Right atrium auricular region (tissue), 2 donors: ENCODE data around the gene PAQR4. TPM values are rescaled to one million over a fixed set of nuclear protein-coding genes. Genes with fewer than 3 reads are reported as not detected.

ENCODE experiments used
- DNase-seq: peaks from one replicate; pipeline ENCODE4 v3.0.0-alpha.2; 2019; ENCODE audit warnings: low spot score
- H3K27ac ChIP-seq, 2 donors: fragments of 200-600 bp; sonication (generic); 1 replicate in 1 of 2; 2 replicates in 1 of 2; pipeline ENCODE4 v1.5.1; 2016 to 2019
- H3K27me3 ChIP-seq, 2 donors: fragments of 200-600 bp; sonication (generic); one replicate each; pipeline versions ENCODE4 v1.5.1 to v1.6.0; 2017 to 2019
- H3K36me3 ChIP-seq: fragments of 200-600 bp; sonication (generic); one replicate; pipeline ENCODE4 v1.5.1; 2016
- H3K4me1 ChIP-seq, 2 donors: fragments of 200-600 bp; sonication (generic); one replicate each; pipeline versions ENCODE4 v1.5.1 to v1.6.0; 2017 to 2019
- H3K4me3 ChIP-seq, 2 donors: fragments of 200-600 bp; sonication (generic); 1 replicate in 1 of 2; 2 replicates in 1 of 2; pipeline ENCODE4 v1.5.1; 2017 to 2019; ENCODE audit warnings: mild to moderate bottlenecking in 1 of 2, moderate library complexity in 1 of 2
- H3K9me3 ChIP-seq, 2 donors: fragments of 200-600 bp; sonication (generic); one replicate each; pipeline ENCODE4 v1.5.1; 2019
- CTCF ChIP-seq, 2 donors: fragments of 200-600 bp; sonication (generic); IDR thresholded peaks; one replicate each; pipeline ENCODE4 v1.5.1; 2019; ENCODE audit warnings: antibody characterized with exemption in 2 of 2
- total RNA-seq, 2 donors: library from RNA; depleted of rRNA; stranded (reverse); fragments of >200 nt; gene quantifications; one replicate each; pipeline ENCODE4 v1.1.0, GENCODE V29; 2016

Gene PAQR4
- total RNA-seq, 2 donors from 2014 or later, result 4.7 to 5.9 TPM

DNA sequence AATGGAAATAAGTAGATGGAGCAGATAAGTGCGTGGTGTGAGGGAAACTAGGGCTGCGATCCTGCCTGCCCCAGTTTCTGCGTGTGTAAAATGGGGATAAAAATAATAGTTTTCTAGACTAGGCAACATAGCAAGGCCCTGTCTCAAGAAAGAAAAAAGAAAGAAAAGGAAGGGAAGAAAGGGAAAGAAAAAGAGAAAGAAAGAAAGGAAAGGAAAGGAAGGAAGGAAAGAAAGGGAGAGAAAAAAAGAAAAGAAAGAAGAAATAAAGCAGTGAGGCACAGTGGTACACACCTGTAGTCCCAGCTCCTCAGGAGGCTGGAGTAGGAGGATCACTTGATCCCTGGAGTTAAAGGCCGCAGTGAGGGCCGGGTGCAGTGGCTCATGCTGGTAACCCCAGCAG lies 13.3 kb downstream of the PAQR4 start:
- no peak for DNase-seq
- Histone ChIP-seq H3K9me3 (no peaks in the 10 kb centered on the region), H3K4me1 (peaks cover 0 to 51% of the 10 kb centered on the region in 2 donors), H3K27ac (no peak overlapping the region), H3K36me3 (no peaks in the 10 kb centered on the region), H3K4me3 (no peak overlapping the region), H3K27me3 (no peaks in the 10 kb centered on the region)
- TF ChIP-seq CTCF (IDR thresholded peaks at IDR 0.05), result no peak

- Histone ChIP-seq H3K4me3 (peak overlapping the region in 1 of 2 donors; percentile 31), H3K36me3 (no peaks in the 10 kb centered on the region), H3K9me3 (no peaks in the 10 kb centered on the region), H3K27me3 (no peaks in the 10 kb centered on the region), H3K4me1 (peaks cover 0 to 51% of the 10 kb centered on the region in 2 donors), H3K27ac (peak overlapping the region in 1 of 2 donors; percentile 11)
- peak; percentile 98 for TF ChIP-seq CTCF (IDR thresholded peaks at IDR 0.05)
- DNase-seq, result peak; percentile 88
Measured at GRCh38 chr16:2983706-2984136, 14.6 kb downstream of the PAQR4 start.

- Histone ChIP-seq H3K27me3 (no peaks in the 10 kb centered on the region), H3K27ac (peak overlapping the region; percentile 80 to 90), H3K4me3 (no peak overlapping the region), H3K4me1 (peaks cover 0 to 41% of the 10 kb centered on the region in 2 donors), H3K9me3 (no peaks in the 10 kb centered on the region), H3K36me3 (no peaks in the 10 kb centered on the region)
- no peak for TF ChIP-seq CTCF (IDR thresholded peaks at IDR 0.05)
- no peak for DNase-seq
Measured at GRCh38 chr16:2985462-2985861, 16.3 kb downstream of the PAQR4 start.

- H3K27ac ChIP-seq, result peak overlapping the region; percentile 80 to 90
- H3K36me3 ChIP-seq, result no peaks in the 10 kb centered on the region
- H3K9me3 ChIP-seq, result no peaks in the 10 kb centered on the region
- no peak for TF ChIP-seq CTCF (IDR thresholded peaks at IDR 0.05)
- peaks cover 0 to 37% of the 10 kb centered on the region in 2 donors for H3K4me1 ChIP-seq
- H3K4me3 ChIP-seq, result no peak overlapping the region
- DNase-seq, result no peak
- H3K27me3 ChIP-seq, result no peaks in the 10 kb centered on the region
Measured at GRCh38 chr16:2985893-2986355, 16.8 kb downstream of the PAQR4 start.

DNA sequence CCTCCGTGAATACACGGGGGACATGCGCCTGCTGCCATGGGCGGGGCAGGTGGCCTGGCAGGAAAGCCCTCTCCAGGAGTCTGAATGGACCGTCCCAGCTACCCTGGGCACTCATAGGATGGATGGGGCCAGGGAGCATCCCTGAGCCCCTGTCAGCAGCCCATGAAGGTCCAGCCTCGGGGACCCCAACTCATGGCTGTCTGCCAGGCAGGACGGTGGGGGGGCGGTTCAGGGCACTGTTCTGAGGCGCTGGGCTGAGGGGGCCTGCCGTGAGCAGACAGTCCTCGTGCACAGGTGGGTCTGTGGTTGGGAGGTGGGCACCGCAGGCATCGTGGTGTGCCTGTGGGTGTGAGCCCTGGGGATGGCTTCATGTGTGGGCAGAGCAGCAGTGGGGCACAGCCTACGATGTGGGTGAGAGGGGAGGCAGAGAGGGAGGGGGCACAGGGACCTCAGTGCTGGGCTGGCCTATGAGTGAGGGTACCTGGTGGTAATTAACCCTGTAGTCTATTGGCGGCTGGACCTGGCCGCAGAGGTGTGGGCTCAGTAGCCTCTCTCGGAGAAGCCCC lies 17.6 kb downstream of the PAQR4 start:
- H3K36me3 ChIP-seq, result no peaks in the 10 kb centered on the region
- H3K9me3 ChIP-seq, result no peaks in the 10 kb centered on the region
- no peak overlapping the region for H3K4me3 ChIP-seq
- H3K27ac ChIP-seq, result peak overlapping the region; percentile 80 to 90
- no peaks in the 10 kb centered on the region for H3K27me3 ChIP-seq
- TF ChIP-seq CTCF (IDR thresholded peaks at IDR 0.05), result no peak
- DNase-seq, result no peak
- H3K4me1 ChIP-seq, result peaks cover 0 to 33% of the 10 kb centered on the region in 2 donors

- Histone ChIP-seq H3K27me3 (no peaks in the 10 kb centered on the region), H3K27ac (no peak overlapping the region), H3K36me3 (no peaks in the 10 kb centered on the region), H3K4me3 (no peak overlapping the region), H3K4me1 (peaks cover 0 to 33% of the 10 kb centered on the region in 2 donors), H3K9me3 (no peaks in the 10 kb centered on the region)
- TF ChIP-seq CTCF (IDR thresholded peaks at IDR 0.05), result no peak
- no peak for DNase-seq
Measured at GRCh38 chr16:2987286-2987685, 18.1 kb downstream of the PAQR4 start.
